H9 (cell line): ENCODE data around the gene GP1BB. TPM values are rescaled to one million over a fixed set of nuclear protein-coding genes. Genes with fewer than 3 reads are reported as not detected.

Experiments used
- DNase-seq: peaks from one replicate; pipeline ENCODE4 v3.0.0-alpha.2; 2017
- H2AFZ ChIP-seq: one replicate; pipeline ENCODE4 v1.6.1; 2013; ENCODE audit warnings: mild to moderate bottlenecking, low read length, control low read depth, moderate library complexity
- H2AK5ac ChIP-seq: 2 replicates; pipeline ENCODE4 v1.6.1; 2013; ENCODE audit warnings: low read length, control low read depth, mixed read lengths; ENCODE audit not compliant: insufficient read length
- H2BK120ac ChIP-seq: one replicate; pipeline ENCODE4 v1.6.1; 2013; ENCODE audit warnings: low read depth, mild to moderate bottlenecking, low read length, control low read depth, inconsistent platforms; ENCODE audit not compliant: poor library complexity, severe bottlenecking
- H2BK12ac ChIP-seq: 2 replicates; pipeline ENCODE4 v1.6.1; 2013; ENCODE audit warnings: low read length, control low read depth, mixed read lengths, low read depth; ENCODE audit not compliant: insufficient read length
- H2BK15ac ChIP-seq: 2 replicates; pipeline ENCODE4 v1.6.1; 2013; ENCODE audit warnings: low read depth, low read length, control low read depth
- H2BK20ac ChIP-seq: one replicate; pipeline ENCODE4 v1.6.1; 2013; ENCODE audit warnings: low read depth, mild to moderate bottlenecking, low read length, control low read depth, inconsistent platforms; ENCODE audit not compliant: poor library complexity, severe bottlenecking
- H2BK5ac ChIP-seq: 2 replicates; pipeline ENCODE4 v1.6.1; 2013; ENCODE audit warnings: low read length, control low read depth, mixed read lengths; ENCODE audit not compliant: insufficient read length
- H3K14ac ChIP-seq: 2 replicates; pipeline ENCODE4 v1.6.1; 2013; ENCODE audit warnings: low read length, control low read depth; ENCODE audit not compliant: insufficient read depth
- H3K18ac ChIP-seq: 2 replicates; pipeline ENCODE4 v1.6.1; 2013; ENCODE audit warnings: low read depth, mild to moderate bottlenecking, mixed read lengths, low read length, control low read depth; ENCODE audit not compliant: insufficient read length
- H3K23ac ChIP-seq: 2 replicates; pipeline ENCODE4 v1.6.1; 2013; ENCODE audit warnings: low read length, control low read depth, mixed read lengths, low read depth; ENCODE audit not compliant: insufficient read length
- H3K23me2 ChIP-seq: 2 replicates; pipeline ENCODE4 v1.6.1; 2013; ENCODE audit warnings: low read depth, mild to moderate bottlenecking, mixed read lengths, low read length, control low read depth; ENCODE audit not compliant: insufficient read length, poor library complexity, severe bottlenecking
- H3K27ac ChIP-seq: 2 replicates; pipeline ENCODE4 v1.5.1; 2013; ENCODE audit warnings: low read length, control low read depth, mixed read lengths, low read depth; ENCODE audit not compliant: insufficient read length
- H3K27me3 ChIP-seq: 2 replicates; pipeline ENCODE4 v1.6.1; 2013; ENCODE audit warnings: low read length, control low read depth, inconsistent platforms; ENCODE audit not compliant: insufficient read depth
- H3K4ac ChIP-seq: 2 replicates; pipeline ENCODE4 v1.6.1; 2013; ENCODE audit warnings: low read depth, mild to moderate bottlenecking, control low read depth, inconsistent platforms, low read length, moderate library complexity
- H3K4me1 ChIP-seq: 2 replicates; pipeline ENCODE4 v1.6.1; 2013; ENCODE audit warnings: low read length, control low read depth, inconsistent platforms; ENCODE audit not compliant: insufficient read depth
- H3K4me2 ChIP-seq: 2 replicates; pipeline ENCODE4 v1.6.1; 2013; ENCODE audit warnings: low read length, control low read depth, mixed read lengths; ENCODE audit not compliant: insufficient read length, insufficient read depth
- H3K56ac ChIP-seq: 2 replicates; pipeline ENCODE4 v1.6.1; 2013; ENCODE audit warnings: low read depth, mild to moderate bottlenecking, mixed read lengths, low read length, control low read depth; ENCODE audit not compliant: insufficient read length
- H3K79me1 ChIP-seq: 2 replicates; pipeline ENCODE4 v1.6.1; 2013; ENCODE audit warnings: low read depth, mild to moderate bottlenecking, moderate library complexity, low read length, control low read depth, inconsistent platforms; ENCODE audit not compliant: insufficient read depth, poor library complexity, severe bottlenecking
- H3K79me2 ChIP-seq: 2 replicates; pipeline ENCODE4 v1.6.1; 2013; ENCODE audit warnings: low read length, control low read depth, inconsistent platforms; ENCODE audit not compliant: insufficient read depth
- H3K9ac ChIP-seq: 2 replicates; pipeline ENCODE4 v1.6.1; 2013; ENCODE audit warnings: low read length, control low read depth, mixed read lengths; ENCODE audit not compliant: insufficient read length; ENCODE audit errors: extremely low read depth
- H3K9me3 ChIP-seq: one replicate; pipeline ENCODE4 v1.6.1; 2013; ENCODE audit warnings: low read depth, low read length, inconsistent platforms; ENCODE audit not compliant: control insufficient read depth
- H3T11ph ChIP-seq: one replicate; pipeline ENCODE4 v1.6.1; 2013; ENCODE audit warnings: mild to moderate bottlenecking, low read length, control low read depth, inconsistent platforms
- H4K20me1 ChIP-seq: one replicate; pipeline ENCODE4 v1.6.1; 2013; ENCODE audit not compliant: control insufficient read depth, insufficient read length, insufficient read depth
- H4K5ac ChIP-seq: 2 replicates; pipeline ENCODE4 v1.6.1; 2013; ENCODE audit warnings: low read depth, mild to moderate bottlenecking, mixed read lengths, low read length, control low read depth; ENCODE audit not compliant: insufficient read length
- H4K8ac ChIP-seq: replicated peaks from 2 replicates; pipeline ENCODE4 v1.6.1; 2013; ENCODE audit warnings: low read length, control low read depth, mixed read lengths, low read depth; ENCODE audit not compliant: insufficient read length
- H4K91ac ChIP-seq: 2 replicates; pipeline ENCODE4 v1.6.1; 2013; ENCODE audit warnings: low read depth, mild to moderate bottlenecking, moderate library complexity, mixed read lengths, low read length, control low read depth; ENCODE audit not compliant: insufficient read length
- H3K27ac Mint-ChIP-seq, 3 experiments: 2 replicates in 2 of 3; 3 replicates in 1 of 3; pipeline ENCODE4 v1.8.0; 2020 to 2021; ENCODE audit warnings: mixed read lengths in 3 of 3, mild to moderate bottlenecking in 1 of 3, moderate library complexity in 1 of 3
- H3K27me3 Mint-ChIP-seq: 2 replicates; pipeline ENCODE4 v1.8.0; 2021; ENCODE audit warnings: low read depth, mild to moderate bottlenecking, moderate library complexity, mixed read lengths
- H3K36me3 Mint-ChIP-seq, 3 experiments: 2 replicates in 2 of 3; 3 replicates in 1 of 3; pipeline ENCODE4 v1.8.0; 2020 to 2021; ENCODE audit warnings: low read depth in 3 of 3, mixed read lengths in 3 of 3; ENCODE audit not compliant: insufficient read depth in 1 of 3
- H3K4me1 Mint-ChIP-seq, 2 experiments: 2 replicates each; pipeline ENCODE4 v1.8.0; 2020; ENCODE audit warnings: mixed read lengths in 2 of 2
- H3K4me3 Mint-ChIP-seq, 2 experiments: 2 replicates in 1 of 2; 3 replicates in 1 of 2; pipeline ENCODE4 v1.8.0; 2020 to 2021; ENCODE audit warnings: mild to moderate bottlenecking in 2 of 2, mixed read lengths in 2 of 2, moderate library complexity in 1 of 2
- H3K9me3 Mint-ChIP-seq, 2 experiments: 2 replicates in 1 of 2; 3 replicates in 1 of 2; pipeline ENCODE4 v1.8.0; 2020; ENCODE audit warnings: mild to moderate bottlenecking in 2 of 2, mixed read lengths in 2 of 2, moderate library complexity in 1 of 2
- CTCF ChIP-seq: fragments of 200-600 bp; sonication (generic); conservative IDR thresholded peaks from 3 replicates; pipeline ENCODE4 v1.8.0; 2021; ENCODE audit warnings: antibody characterized with exemption, mild to moderate bottlenecking
- WGBS: extraction: QIAGEN DNeasy Blood & Tissue Kit; methylation state at CpG from one replicate; pipeline ENCODE4 v1.1.7; 2013; ENCODE audit warnings: missing lambda C conversion rate, low lambda C conversion rate, mixed read lengths; ENCODE audit not compliant: insufficient read length; ENCODE audit errors: extremely low coverage; 5-methylcytosine and 5-hydroxymethylcytosine counted together
- total RNA-seq: library from RNA; stranded (reverse); gene quantifications from 2 replicates; pipeline ENCODE4 v1.2.1, GENCODE V29; 2021

The GP1BB gene
- total RNA-seq, 1 experiment from 2014 or later = 3.4 TPM

DNA sequence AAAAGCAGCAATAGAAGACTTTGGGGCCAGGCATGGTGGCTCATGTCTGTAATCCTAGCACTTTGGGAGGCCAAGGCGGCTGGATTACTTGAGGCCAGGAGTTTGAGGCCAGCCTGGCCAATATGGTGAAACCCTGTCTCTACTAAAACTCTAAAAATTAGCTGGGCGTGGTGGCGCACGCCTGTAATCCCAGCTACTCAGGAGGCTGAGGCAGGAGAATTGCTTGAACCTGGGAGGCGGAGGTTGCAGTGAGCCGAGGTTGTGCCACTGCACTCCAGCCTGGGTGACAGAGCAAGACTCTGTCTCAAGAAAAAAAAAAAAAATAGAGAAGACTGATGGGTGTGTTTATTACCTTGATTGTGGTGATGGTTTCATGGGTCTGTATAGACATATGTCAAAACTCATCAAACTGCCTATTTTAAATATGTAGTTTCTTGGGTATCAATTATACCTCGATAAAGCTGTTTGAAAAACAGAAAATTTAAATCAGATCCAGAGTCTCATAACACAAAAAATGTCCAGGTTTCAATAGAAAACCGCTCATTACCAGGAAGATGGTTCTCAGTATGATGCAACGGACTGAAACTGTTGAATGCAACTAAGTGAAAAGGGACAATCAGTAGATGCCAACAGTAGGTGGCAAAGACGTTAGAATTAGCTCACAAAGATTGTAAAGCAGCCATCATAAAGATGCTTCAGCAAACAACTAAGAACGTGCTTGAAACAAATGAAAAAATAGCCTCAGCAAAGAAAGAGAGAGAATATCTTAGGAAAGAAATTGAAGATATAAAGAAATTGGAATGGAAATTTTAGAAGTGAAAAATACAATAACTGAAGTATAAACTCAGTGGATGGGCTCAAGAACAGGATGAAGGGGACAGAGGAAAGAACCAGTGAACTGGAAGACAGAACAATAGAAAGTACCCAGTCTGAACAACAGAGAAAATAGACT is 42.2 kb upstream of the GP1BB start:
- no peaks in the 10 kb centered on the region for H3K27me3 ChIP-seq
- H3K27ac ChIP-seq = no peak overlapping the region
- H2BK5ac ChIP-seq = no peak overlapping the region
- H3K4me2 ChIP-seq = no peak overlapping the region
- H3K4me1 ChIP-seq = peaks cover 2% of the 10 kb centered on the region; the same call in 1 of the 2 replicates
- no peak overlapping the region for H2AFZ ChIP-seq
- no peaks in the 10 kb centered on the region for H3K79me1 ChIP-seq
- H3K79me2 ChIP-seq = no peaks in the 10 kb centered on the region
- no peak overlapping the region for H2BK20ac ChIP-seq
- Mint-ChIP-seq H3K9me3 (peaks cover 10 to 12% of the 10 kb centered on the region in 2 experiments; a peak in 4 of 5 replicates), H3K4me1 (peaks cover 6 to 12% of the 10 kb centered on the region in 2 experiments), H3K27ac (no peak overlapping the region), H3K36me3 (no peaks in the 10 kb centered on the region; a peak in 2 of 7 replicates), H3K4me3 (no peak overlapping the region), H3K27me3 (peaks cover 13% of the 10 kb centered on the region)
- H3K9me3 ChIP-seq = no peaks in the 10 kb centered on the region
- no peak overlapping the region for H4K8ac ChIP-seq
- no peak overlapping the region for H3K23ac ChIP-seq
- no peak for DNase-seq
- no peak overlapping the region for H2BK12ac ChIP-seq
- H3K23me2 ChIP-seq = no peaks in the 10 kb centered on the region
- no peak for TF ChIP-seq CTCF
- no peak overlapping the region for H3K14ac ChIP-seq
- no peak overlapping the region for H3K4ac ChIP-seq
- H2BK120ac ChIP-seq = no peak overlapping the region
- no peak overlapping the region for H3T11ph ChIP-seq
- no peak overlapping the region for H4K5ac ChIP-seq
- no peak overlapping the region for H3K18ac ChIP-seq
- no peak overlapping the region for H2AK5ac ChIP-seq
- no CpG with 5 or more reads among the region's 11 CpGs for WGBS
- H2BK15ac ChIP-seq = no peak overlapping the region
- no peak overlapping the region for H3K56ac ChIP-seq
- no peak overlapping the region for H4K91ac ChIP-seq
- no peak overlapping the region for H3K9ac ChIP-seq
- no peaks in the 10 kb centered on the region for H4K20me1 ChIP-seq
